Activated T-cell treated with anti-CD3 and anti-CD28 coated beads, Interleukin-2, amount 50 U/mL, for 4 hours (primary cell): Measurements from ENCODE around the gene CLN6. TPM values are rescaled to one million over a fixed set of nuclear protein-coding genes. Genes with fewer than 3 reads are reported as not detected.

Experiments
- ATAC-seq, 2 donors: fragments of 200-7000 bp; cut with Tn5 transposase; one replicate each; pipeline ENCODE4 v1.10.0; 2021
- DNase-seq: peaks from one replicate; pipeline ENCODE4 v3.0.0-alpha.2; 2020
- H3K27me3 Mint-ChIP-seq: one replicate; pipeline ENCODE4 v1.8.0; 2021; ENCODE audit warnings: low read depth, mixed read lengths
- H3K36me3 Mint-ChIP-seq: one replicate; pipeline ENCODE4 v1.8.0; 2022; ENCODE audit warnings: mixed read lengths; ENCODE audit not compliant: insufficient read depth
- H3K4me1 Mint-ChIP-seq: one replicate; pipeline ENCODE4 v1.8.0; 2021; ENCODE audit warnings: low read depth, mixed read lengths
- H3K4me3 Mint-ChIP-seq: one replicate; pipeline ENCODE4 v1.8.0; 2021; ENCODE audit warnings: mild to moderate bottlenecking, moderate library complexity, mixed read lengths
- H3K9me3 Mint-ChIP-seq: one replicate; pipeline ENCODE4 v1.8.0; 2021; ENCODE audit warnings: mixed read lengths
- total RNA-seq, 3 donors: library from RNA; stranded (reverse); gene quantifications; one replicate each; pipeline ENCODE4 v1.2.1, GENCODE V29; 2021

CLN6 gene
- total RNA-seq, 3 donors from 2014 or later, result 82.6 to 94.4 (median 91.3) TPM

DNA sequence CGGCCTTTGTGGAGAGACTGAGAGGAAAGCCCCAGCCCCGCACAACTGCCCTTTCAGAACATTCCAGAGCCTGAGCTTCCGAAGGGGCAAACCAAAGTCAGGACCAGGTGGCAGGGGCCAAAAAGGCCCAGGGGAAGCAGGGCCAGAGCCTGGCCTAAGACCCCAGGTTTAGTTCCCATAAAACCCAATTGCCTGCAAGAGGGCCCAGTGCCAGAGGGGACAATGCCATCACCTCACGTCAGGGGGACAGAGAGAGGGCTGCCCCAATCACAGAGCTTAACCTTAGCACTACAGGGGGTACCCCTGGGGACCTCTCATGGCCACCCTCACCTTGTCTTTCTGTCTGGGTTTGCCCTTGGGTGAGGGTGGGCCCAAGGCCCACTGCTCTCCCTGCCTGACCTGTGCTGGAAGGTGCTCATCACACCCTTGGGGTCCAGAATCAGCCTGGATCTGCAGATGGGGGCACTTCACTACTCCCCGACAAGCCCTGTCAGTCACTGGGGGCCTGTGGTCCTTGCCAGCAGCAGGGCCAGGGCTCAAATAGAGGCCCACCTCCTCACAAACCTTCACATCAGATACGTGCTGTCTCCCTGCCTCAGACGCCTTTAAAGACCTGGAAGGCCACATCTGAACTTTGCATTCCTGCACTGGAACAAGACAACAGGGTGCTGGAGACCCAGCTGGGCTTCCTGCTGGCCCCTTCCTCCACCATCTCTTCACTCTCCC is 28.2 kb downstream of the CLN6 start:
- Mint-ChIP-seq H3K4me3 (no peak overlapping the region), H3K9me3 (no peaks in the 10 kb centered on the region), H3K27me3 (no peaks in the 10 kb centered on the region), H3K36me3 (no peaks in the 10 kb centered on the region), H3K4me1 (peaks cover 4% of the 10 kb centered on the region)
- DNase-seq (no peak), ATAC-seq (no peak)

GRCh38 chr15:68200016-68200861 is 29.3 kb downstream of the CLN6 start:
- no peak for ATAC-seq
- no peaks in the 10 kb centered on the region for H3K4me1 Mint-ChIP-seq
- H3K4me3 Mint-ChIP-seq, result no peak overlapping the region
- DNase-seq, result no peak
- peaks cover 2% of the 10 kb centered on the region for H3K36me3 Mint-ChIP-seq
- no peaks in the 10 kb centered on the region for H3K9me3 Mint-ChIP-seq
- no peaks in the 10 kb centered on the region for H3K27me3 Mint-ChIP-seq

GRCh38 chr15:68199340-68199739 is 30.2 kb downstream of the CLN6 start:
- no peak overlapping the region for H3K4me3 Mint-ChIP-seq
- peaks cover 7% of the 10 kb centered on the region for H3K36me3 Mint-ChIP-seq
- no peak for ATAC-seq
- no peak for DNase-seq
- H3K27me3 Mint-ChIP-seq, result no peaks in the 10 kb centered on the region
- no peaks in the 10 kb centered on the region for H3K4me1 Mint-ChIP-seq
- H3K9me3 Mint-ChIP-seq, result no peaks in the 10 kb centered on the region

DNA sequence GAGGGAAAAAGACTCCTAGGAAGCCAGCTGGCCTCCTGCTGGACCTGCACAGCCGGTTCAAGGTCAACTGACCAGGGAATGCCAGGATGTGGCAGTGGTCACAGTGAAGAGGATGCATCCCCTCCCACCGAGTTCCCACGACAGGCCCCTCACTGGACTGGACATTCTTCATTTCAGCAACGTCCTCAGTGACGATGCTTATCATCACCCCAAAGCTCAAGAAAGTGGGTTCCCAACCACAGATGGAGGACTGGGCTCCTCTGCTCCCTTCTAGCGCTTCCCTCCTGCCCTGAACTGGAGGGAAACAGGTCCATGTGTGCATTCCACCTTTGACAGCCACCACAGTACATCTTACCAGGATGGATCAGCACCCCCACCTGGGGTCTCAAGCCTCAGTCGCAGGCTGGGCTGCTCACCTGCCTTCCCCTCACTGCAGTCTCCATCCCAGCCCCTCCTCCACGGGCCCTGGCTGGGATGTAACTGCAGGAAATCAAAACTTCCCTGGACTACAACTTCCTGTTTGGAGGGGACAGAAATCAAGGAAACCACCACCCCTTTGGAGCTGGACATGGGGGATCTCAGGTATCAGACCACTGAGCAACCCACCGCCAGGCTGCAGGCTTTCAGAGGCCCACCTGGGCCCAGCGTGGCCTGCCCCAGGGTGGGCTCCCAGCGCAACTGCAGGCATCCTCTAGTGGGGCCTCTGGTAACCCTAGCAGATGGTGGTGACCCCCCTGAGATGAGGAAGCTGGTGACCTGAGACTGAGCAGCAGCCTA is 31.7 kb downstream of the CLN6 start:
- DNase-seq (no peak), ATAC-seq (no peak)
- no peaks in the 10 kb centered on the region for H3K9me3 Mint-ChIP-seq
- H3K27me3 Mint-ChIP-seq, result no peaks in the 10 kb centered on the region
- no peak overlapping the region for H3K4me3 Mint-ChIP-seq
- H3K4me1 Mint-ChIP-seq, result no peaks in the 10 kb centered on the region
- peaks cover 14% of the 10 kb centered on the region for H3K36me3 Mint-ChIP-seq

DNA sequence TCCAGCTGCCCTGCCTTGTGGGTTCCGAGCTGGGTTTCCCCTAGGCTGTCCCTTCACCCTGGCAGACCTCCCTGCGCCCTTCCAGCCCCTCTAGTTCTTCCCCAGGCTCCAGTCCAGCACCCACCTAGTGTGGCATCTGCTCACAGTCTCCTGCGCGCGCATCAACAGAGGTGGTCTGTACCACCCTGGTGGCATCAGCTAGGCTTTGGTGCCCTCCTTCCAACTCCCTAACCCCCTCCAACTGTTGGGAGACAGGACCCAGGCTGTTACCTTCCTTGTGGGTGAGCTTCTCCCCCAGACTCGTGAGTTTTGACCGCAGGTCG is 32.4 kb downstream of the CLN6 start:
- ATAC-seq (no peak), DNase-seq (no peak)
- Mint-ChIP-seq H3K36me3 (peaks cover 18% of the 10 kb centered on the region), H3K4me1 (no peaks in the 10 kb centered on the region), H3K9me3 (no peaks in the 10 kb centered on the region), H3K27me3 (no peaks in the 10 kb centered on the region), H3K4me3 (no peak overlapping the region)

DNA sequence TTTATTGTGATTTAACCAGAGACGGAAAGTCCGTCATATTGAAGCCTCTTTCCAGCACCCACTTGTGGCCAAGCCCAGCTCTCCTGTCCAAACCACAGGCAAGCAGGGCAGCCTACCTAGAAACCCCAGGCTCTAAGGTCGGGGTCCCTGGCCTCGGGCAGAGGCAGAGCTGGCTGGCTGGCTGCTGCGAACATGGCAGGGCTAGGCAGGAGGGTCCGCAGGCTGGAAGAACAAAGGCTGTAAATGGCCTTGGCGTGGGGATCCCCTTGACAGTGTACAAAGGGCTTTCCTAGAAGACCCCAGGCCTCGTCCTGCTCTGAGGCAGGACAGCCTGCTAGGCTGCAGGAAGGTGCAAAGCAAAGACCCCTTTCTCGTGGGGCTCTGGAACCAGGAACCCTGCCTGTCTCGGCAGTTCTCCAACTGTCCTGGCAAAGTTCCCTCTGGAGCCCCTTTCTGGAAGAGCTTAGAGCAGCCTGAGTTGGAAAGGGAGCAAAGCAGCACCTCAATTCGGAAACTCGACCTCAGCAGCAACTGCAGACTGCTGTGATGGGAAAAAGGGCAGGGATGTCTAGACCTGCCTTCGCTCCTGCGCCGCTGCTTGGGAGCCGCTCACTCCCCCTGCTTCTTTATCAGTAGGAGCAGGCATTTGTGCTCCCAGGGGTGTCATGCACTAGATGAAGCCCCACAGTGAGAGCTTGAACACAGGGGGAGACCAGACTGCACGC is 32.9 kb downstream of the CLN6 start:
- no peak for DNase-seq
- no peaks in the 10 kb centered on the region for H3K9me3 Mint-ChIP-seq
- no peak overlapping the region for H3K4me3 Mint-ChIP-seq
- H3K36me3 Mint-ChIP-seq, result peaks cover 20% of the 10 kb centered on the region
- no peaks in the 10 kb centered on the region for H3K4me1 Mint-ChIP-seq
- H3K27me3 Mint-ChIP-seq, result no peaks in the 10 kb centered on the region
- ATAC-seq, result no peak

DNA sequence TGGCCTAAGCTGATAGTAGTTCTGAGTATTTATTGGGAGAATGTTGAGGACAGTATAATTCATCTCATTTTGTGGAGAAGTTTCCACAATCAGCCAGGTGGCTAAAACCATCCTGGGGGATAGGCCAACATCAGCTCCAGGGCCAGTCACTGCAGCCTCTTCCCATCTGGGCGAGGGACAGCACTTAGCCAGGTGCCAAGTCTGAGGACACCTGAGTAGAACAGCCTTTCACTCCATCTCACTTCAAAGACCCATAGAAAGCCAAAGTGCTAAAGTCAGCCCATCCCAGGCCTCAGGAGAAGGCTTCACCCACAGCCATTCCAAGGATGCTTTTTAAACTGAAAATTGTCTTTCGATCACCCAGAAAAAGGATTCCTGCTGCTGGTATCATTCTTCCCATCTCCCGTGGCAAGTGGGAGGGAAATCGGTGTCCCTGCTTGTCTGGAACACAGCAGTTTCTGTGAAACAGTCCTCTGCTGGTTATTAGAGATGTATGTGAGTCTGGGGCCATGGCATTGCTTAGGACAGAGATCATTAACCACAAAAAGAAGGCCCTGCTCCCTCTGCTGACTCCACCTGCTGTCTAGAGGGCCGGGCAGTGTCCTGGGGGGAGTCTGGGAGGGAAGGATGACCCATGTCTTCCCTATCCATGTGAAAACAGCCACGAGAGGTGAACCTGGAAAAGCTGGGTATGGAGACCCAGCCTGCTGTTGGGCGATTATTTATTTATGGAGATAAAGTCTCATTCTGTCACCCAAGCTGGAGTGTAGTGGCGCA is 34.0 kb downstream of the CLN6 start:
- H3K4me1 Mint-ChIP-seq, result no peaks in the 10 kb centered on the region
- H3K9me3 Mint-ChIP-seq, result no peaks in the 10 kb centered on the region
- no peak overlapping the region for H3K4me3 Mint-ChIP-seq
- no peaks in the 10 kb centered on the region for H3K27me3 Mint-ChIP-seq
- H3K36me3 Mint-ChIP-seq, result peaks cover 20% of the 10 kb centered on the region
- DNase-seq, result no peak
- ATAC-seq, result no peak

GRCh38 chr15:68192804-68193486 is 36.6 kb downstream of the CLN6 start:
- peaks cover 31% of the 10 kb centered on the region for H3K36me3 Mint-ChIP-seq
- peaks cover 1% of the 10 kb centered on the region for H3K4me1 Mint-ChIP-seq
- ATAC-seq (no peak), DNase-seq (no peak)
- no peaks in the 10 kb centered on the region for H3K9me3 Mint-ChIP-seq
- no peak overlapping the region for H3K4me3 Mint-ChIP-seq
- H3K27me3 Mint-ChIP-seq, result no peaks in the 10 kb centered on the region

DNA sequence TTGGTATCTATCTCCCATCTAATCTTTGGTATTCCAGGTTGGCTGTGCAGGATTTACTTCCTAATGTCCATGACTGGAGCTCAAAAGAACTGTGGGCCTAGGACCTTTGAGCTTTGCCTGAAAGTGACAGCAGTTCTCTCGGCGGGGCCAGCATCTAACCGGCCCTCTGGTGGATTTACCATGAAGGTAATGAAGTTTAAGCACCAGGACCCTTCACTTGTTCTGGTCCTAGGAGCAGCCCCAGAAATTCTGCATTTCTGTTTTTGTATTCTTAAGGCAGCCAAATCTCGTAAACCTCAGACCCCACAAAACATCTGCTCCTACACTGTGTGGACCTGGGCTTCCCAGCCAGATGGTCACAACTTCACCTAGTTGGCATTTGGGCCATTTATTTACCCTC is 37.4 kb downstream of the CLN6 start:
- Mint-ChIP-seq H3K36me3 (peaks cover 35% of the 10 kb centered on the region), H3K4me1 (peaks cover 4% of the 10 kb centered on the region), H3K9me3 (no peaks in the 10 kb centered on the region), H3K4me3 (no peak overlapping the region), H3K27me3 (no peaks in the 10 kb centered on the region)
- no peak for DNase-seq
- ATAC-seq, result no peak

DNA sequence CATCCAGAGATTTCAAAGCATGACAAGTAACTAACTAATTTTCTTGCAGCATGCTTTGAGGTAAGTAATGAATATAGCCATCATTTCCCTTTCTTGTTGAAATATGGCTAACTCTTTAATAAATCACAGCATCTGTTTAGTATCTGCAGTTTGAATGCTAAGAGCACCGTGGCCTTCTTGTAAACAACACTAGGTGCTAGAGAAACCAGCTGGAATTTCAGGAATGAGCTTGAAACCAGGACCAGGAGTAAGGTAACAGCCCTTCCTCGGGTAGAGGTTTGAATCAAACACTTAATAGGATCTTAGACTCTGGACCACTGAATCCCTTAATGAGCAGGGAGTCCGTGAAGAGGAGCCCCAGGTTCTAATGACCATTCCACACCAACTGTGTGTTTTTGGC is 38.0 kb downstream of the CLN6 start:
- Mint-ChIP-seq H3K9me3 (no peaks in the 10 kb centered on the region), H3K36me3 (peaks cover 35% of the 10 kb centered on the region), H3K4me1 (peaks cover 4% of the 10 kb centered on the region), H3K4me3 (no peak overlapping the region), H3K27me3 (no peaks in the 10 kb centered on the region)
- DNase-seq, result no peak
- no peak for ATAC-seq

DNA sequence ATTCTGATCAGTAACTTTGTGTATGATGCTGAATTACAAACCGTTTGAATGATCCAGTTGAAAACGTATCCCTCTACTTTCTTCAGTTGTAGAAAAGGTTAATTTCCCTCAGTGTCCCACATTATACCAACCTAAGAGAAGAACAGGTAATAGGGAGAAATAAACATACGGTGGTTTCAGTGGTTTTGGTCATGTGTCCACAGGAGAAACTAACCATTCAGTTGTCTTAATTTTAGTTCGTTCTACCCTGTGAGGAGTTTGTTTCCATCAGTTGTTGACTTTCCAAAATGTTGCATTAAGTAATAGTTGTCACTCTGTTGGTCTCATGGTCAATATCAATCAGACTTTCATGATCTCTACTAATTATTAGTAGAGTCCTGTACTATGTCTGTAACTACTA is 39.5 kb downstream of the CLN6 start:
- ATAC-seq, result no peak
- Mint-ChIP-seq H3K36me3 (peaks cover 41% of the 10 kb centered on the region), H3K4me1 (peaks cover 4% of the 10 kb centered on the region), H3K27me3 (no peaks in the 10 kb centered on the region), H3K9me3 (no peaks in the 10 kb centered on the region), H3K4me3 (no peak overlapping the region)
- no peak for DNase-seq

- peaks cover 49% of the 10 kb centered on the region for H3K36me3 Mint-ChIP-seq
- DNase-seq (no peak), ATAC-seq (no peak)
- no peak overlapping the region for H3K4me3 Mint-ChIP-seq
- no peaks in the 10 kb centered on the region for H3K27me3 Mint-ChIP-seq
- no peaks in the 10 kb centered on the region for H3K9me3 Mint-ChIP-seq
- H3K4me1 Mint-ChIP-seq, result peaks cover 4% of the 10 kb centered on the region
Measured at GRCh38 chr15:68188647-68189046, 40.9 kb downstream of the CLN6 start.

- no peaks in the 10 kb centered on the region for H3K9me3 Mint-ChIP-seq
- H3K4me1 Mint-ChIP-seq, result peaks cover 4% of the 10 kb centered on the region
- DNase-seq, result no peak
- ATAC-seq, result no peak
- H3K36me3 Mint-ChIP-seq, result peaks cover 50% of the 10 kb centered on the region
- H3K4me3 Mint-ChIP-seq, result no peak overlapping the region
- H3K27me3 Mint-ChIP-seq, result no peaks in the 10 kb centered on the region
Measured at GRCh38 chr15:68187559-68187958, 42.0 kb downstream of the CLN6 start.
